Spleen (tissue), 11 donors: ENCODE data around the gene PHF11. TPM values are rescaled to one million over a fixed set of nuclear protein-coding genes. Genes with fewer than 3 reads are reported as not detected.

ENCODE experiments used
- DNase-seq: peaks from one replicate; pipeline ENCODE4 v3.0.0-alpha.2; 2020
- H3K27ac ChIP-seq, 8 donors: fragments of 200-600 bp; sonication (generic) in 7 of 8; 1 replicate in 4 of 8; 2 replicates in 4 of 8; pipeline versions ENCODE4 v1.5.0 to v1.8.0; 2016 to 2021; ENCODE audit warnings: inconsistent platforms in 4 of 8, mild to moderate bottlenecking in 4 of 8, moderate library complexity in 1 of 8
- H3K27me3 ChIP-seq, 7 donors: fragments of 200-600 bp; sonication (generic) in 6 of 7; replicated peaks in 1 of 7; 1 replicate in 4 of 7; 2 replicates in 3 of 7; pipeline versions ENCODE4 v1.5.0 to v1.8.0; 2016 to 2021; ENCODE audit warnings: inconsistent platforms in 3 of 7, mild to moderate bottlenecking in 1 of 7
- H3K36me3 ChIP-seq, 6 donors: fragments of 200-600 bp; sonication (generic) in 5 of 6; 1 replicate in 4 of 6; 2 replicates in 2 of 6; pipeline versions ENCODE4 v1.5.0 to v1.8.0; 2016 to 2021; ENCODE audit warnings: inconsistent platforms in 2 of 6
- H3K4me1 ChIP-seq, 6 donors: fragments of 200-600 bp; sonication (generic) in 5 of 6; 1 replicate in 3 of 6; 2 replicates in 3 of 6; pipeline versions ENCODE4 v1.5.0 to v1.8.0; 2016 to 2021; ENCODE audit warnings: inconsistent platforms in 3 of 6
- H3K4me3 ChIP-seq, 8 donors: fragments of 200-600 bp; sonication (generic) in 7 of 8; 1 replicate in 4 of 8; 2 replicates in 4 of 8; pipeline versions ENCODE4 v1.5.0 to v1.8.0; 2016 to 2021; ENCODE audit warnings: inconsistent platforms in 4 of 8, mild to moderate bottlenecking in 4 of 8, moderate library complexity in 2 of 8
- H3K9me3 ChIP-seq, 8 donors: fragments of 200-600 bp; sonication (generic) in 7 of 8; 1 replicate in 4 of 8; 2 replicates in 4 of 8; pipeline versions ENCODE4 v1.5.0 to v1.8.0; 2016 to 2021; ENCODE audit warnings: inconsistent platforms in 4 of 8
- POLR2A ChIP-seq, 3 donors: fragments of 450-650 bp; IDR thresholded peaks; one replicate each; pipeline ENCODE4 v1.5.1; 2017; ENCODE audit warnings: antibody characterized with exemption in 3 of 3, mild to moderate bottlenecking in 1 of 3
- POLR2AphosphoS5 ChIP-seq, 3 donors: sonication (generic); formaldehyde crosslinking; IDR thresholded peaks; one replicate each; pipeline ENCODE4 v1.5.1; 2017; ENCODE audit warnings: antibody characterized with exemption in 3 of 3
- WGBS, 5 donors: extraction: QIAGEN DNeasy Blood & Tissue Kit in 3 of 5; methylation state at CpG; one replicate each; pipeline versions ENCODE4 v1.1.5 to v1.1.7; 2013 to 2018; 5-methylcytosine and 5-hydroxymethylcytosine counted together
- intact Hi-C: fragments of 100-400 bp; cut with DNase I; formaldehyde crosslinking; loops from one replicate; pipeline ENCODE4 v1.15.0; 2023; ENCODE audit warnings: low total_unique reads
- polyA plus RNA-seq, 3 donors: library from polyadenylated mRNA; stranded (reverse); fragments of 200-250 nt; gene quantifications; one replicate each; pipeline ENCODE4 v1.2.1, GENCODE V29; 2013
- total RNA-seq, 7 donors: library from RNA; depleted of rRNA in 3 of 7; stranded (reverse); fragments of >200 nt in 3 of 7; fragmentation: NEBNext Ultra II Directional in 4 of 7; extraction: Animal tissue kit (Norgen Biotek cat#: 25700) in 4 of 7; gene quantifications; one replicate each; pipeline versions ENCODE4 v1.1.0 to v1.2.1, GENCODE V29; 2016 to 2021
- TF ChIP-seq, protein P1 (sequence below), 11 experiments: fragments of 200-600 bp in 7 of 11; fragments of 450-650 bp in 4 of 11; sonication (generic) in 4 of 11; IDR thresholded peaks in 8 of 11; conservative IDR thresholded peaks in 3 of 11; 1 replicate in 7 of 11; 2 replicates in 4 of 11; pipeline versions ENCODE4 v1.4.0 to v1.8.0; 2016 to 2021; ENCODE audit warnings: antibody characterized with exemption in 11 of 11, inconsistent platforms in 4 of 11, mild to moderate bottlenecking in 1 of 11
- donor health status: healthy with polysubstance abuse.
- donor health status: DM: no; HTN: no; CAD: no; lungs with moderate emphysema.
- donor health status: DM: no; HTN: no; CAD: no.
- donor health status: Bipolar disorder and iron deficiency.
- donor health status: healthy.
- donor health status: DM: no; HTN: no; CAD: no.
- donor health status: DM: yes; HTN: yes; CAD: no.

Gene PHF11
- total and polyA plus RNA-seq, 10 donors = 50.5 to 117 (median 71.2) TPM

DNA sequence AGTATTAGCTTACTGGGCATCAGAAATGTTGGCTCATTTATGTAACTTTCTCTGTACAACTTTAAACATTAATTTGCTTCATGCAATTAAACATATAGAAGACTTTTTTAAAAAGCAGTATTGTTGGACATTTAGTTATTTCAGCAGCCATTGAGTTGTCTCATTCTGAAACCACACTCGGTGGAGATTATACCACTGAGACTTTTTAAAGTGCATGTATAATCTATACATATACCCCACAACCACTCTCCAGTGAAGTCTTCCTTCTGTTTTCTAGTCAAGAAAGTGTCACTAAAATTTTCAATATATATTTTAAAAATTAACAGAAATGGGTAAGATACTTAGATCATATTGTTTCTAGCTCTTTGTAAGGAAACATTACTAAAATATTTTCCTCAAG, 36.2 kb upstream of the PHF11 start:
- 68 to 81% (median 75%) methylated on average over 1 of the region's 1 CpG for WGBS, 5 donors
- Histone ChIP-seq H3K9me3 (peaks cover 0 to 25% (median 21%) of the 10 kb centered on the region in 8 donors), H3K4me3 (no peak overlapping the region), H3K4me1 (peaks cover under 1 to 20% (median 6%) of the 10 kb centered on the region in 6 donors), H3K27me3 (no peaks in the 10 kb centered on the region), H3K36me3 (peaks cover 8 to 54% (median 39%) of the 10 kb centered on the region in 6 donors), H3K27ac (no peak overlapping the region)
- TF ChIP-seq, protein P1, sequence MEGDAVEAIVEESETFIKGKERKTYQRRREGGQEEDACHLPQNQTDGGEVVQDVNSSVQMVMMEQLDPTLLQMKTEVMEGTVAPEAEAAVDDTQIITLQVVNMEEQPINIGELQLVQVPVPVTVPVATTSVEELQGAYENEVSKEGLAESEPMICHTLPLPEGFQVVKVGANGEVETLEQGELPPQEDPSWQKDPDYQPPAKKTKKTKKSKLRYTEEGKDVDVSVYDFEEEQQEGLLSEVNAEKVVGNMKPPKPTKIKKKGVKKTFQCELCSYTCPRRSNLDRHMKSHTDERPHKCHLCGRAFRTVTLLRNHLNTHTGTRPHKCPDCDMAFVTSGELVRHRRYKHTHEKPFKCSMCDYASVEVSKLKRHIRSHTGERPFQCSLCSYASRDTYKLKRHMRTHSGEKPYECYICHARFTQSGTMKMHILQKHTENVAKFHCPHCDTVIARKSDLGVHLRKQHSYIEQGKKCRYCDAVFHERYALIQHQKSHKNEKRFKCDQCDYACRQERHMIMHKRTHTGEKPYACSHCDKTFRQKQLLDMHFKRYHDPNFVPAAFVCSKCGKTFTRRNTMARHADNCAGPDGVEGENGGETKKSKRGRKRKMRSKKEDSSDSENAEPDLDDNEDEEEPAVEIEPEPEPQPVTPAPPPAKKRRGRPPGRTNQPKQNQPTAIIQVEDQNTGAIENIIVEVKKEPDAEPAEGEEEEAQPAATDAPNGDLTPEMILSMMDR (IDR thresholded peaks at IDR 0.05 in 8 of 11, conservative IDR thresholded peaks at IDR 0.05 in 3 of 11) = no peak
- TF ChIP-seq POLR2AphosphoS5 (IDR thresholded peaks at IDR 0.05) (no peak), POLR2A (IDR thresholded peaks at IDR 0.05) (no peak)
- no peak for DNase-seq
- intact Hi-C loops = no loop called here

DNA sequence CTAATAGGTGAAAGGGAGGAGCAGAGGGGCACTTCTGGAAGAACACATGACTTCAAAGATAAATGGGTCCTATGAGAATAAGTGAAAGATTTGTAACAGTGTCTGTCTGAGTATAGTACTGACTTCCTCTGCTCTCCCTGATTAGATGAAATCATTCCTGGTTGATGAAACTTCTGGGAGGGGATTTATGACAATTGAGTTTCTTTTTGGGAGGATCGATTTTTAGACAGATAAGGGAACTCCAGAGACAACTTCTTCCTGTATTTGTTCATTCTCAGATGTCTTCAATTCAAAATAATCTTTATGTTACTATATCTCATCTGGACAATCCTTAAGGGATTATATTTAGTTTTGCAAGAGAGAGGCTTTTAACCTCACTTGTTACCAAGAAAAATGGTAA, 31.7 kb upstream of the PHF11 start:
- peaks cover 0 to 25% (median 21%) of the 10 kb centered on the region in 8 donors for H3K9me3 ChIP-seq
- WGBS, 5 donors = 83 to 100% (median 91%) methylated on average over 1 of the region's 1 CpG
- H3K4me3 ChIP-seq = no peak overlapping the region
- no peak for TF ChIP-seq POLR2A (IDR thresholded peaks at IDR 0.05)
- no peak for TF ChIP-seq POLR2AphosphoS5 (IDR thresholded peaks at IDR 0.05)
- TF ChIP-seq, protein P1 (IDR thresholded peaks at IDR 0.05 in 8 of 11, conservative IDR thresholded peaks at IDR 0.05 in 3 of 11) = no peak
- intact Hi-C loops = no loop called here
- H3K27me3 ChIP-seq = no peaks in the 10 kb centered on the region
- DNase-seq = no peak
- H3K4me1 ChIP-seq = no peaks in the 10 kb centered on the region
- H3K36me3 ChIP-seq = peaks cover 8 to 95% (median 59%) of the 10 kb centered on the region in 6 donors
- H3K27ac ChIP-seq = no peak overlapping the region

DNA sequence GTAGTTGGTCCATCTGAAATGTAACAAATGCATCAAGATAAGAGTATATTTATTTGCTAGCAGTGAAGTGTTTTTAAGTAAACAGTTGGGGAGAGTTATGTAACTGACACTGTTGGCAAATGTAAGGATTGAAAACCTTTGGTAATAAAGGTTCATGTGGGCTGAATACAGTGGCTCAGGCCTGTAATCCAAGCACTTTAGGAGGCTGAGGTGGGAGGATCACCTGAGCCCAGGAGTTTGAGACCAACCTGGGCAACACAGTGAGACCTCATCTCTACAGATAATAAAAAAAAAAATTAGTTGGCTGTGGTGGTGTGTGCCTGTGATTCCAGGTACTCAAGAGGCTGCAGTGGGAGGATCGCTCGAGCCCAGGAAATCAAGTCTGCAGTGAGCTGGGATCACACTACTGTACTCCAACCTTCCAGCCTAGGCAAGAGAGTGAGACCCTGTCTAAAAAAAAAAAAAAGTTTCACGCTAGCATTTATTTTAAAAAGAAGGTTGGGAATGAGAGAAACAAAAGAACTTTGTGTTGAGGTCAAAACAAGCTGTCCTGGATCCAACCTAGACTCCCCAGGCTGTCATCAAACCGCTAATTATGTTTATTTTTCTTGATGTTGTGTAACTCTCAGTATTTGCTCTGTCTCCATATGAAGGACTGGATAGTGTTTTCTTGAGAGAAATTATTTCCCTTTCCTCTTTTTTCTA, 31.0 kb upstream of the PHF11 start:
- intact Hi-C loops = no loop called here
- TF ChIP-seq POLR2A (IDR thresholded peaks at IDR 0.05) (no peak), POLR2AphosphoS5 (IDR thresholded peaks at IDR 0.05) (no peak)
- TF ChIP-seq, protein P1 (IDR thresholded peaks at IDR 0.05 in 8 of 11, conservative IDR thresholded peaks at IDR 0.05 in 3 of 11) = no peak
- H3K36me3 ChIP-seq = peaks cover 8 to 100% (median 62%) of the 10 kb centered on the region in 6 donors
- H3K4me3 ChIP-seq = no peak overlapping the region
- no peaks in the 10 kb centered on the region for H3K4me1 ChIP-seq
- no peak overlapping the region for H3K27ac ChIP-seq
- H3K27me3 ChIP-seq = no peaks in the 10 kb centered on the region
- 96 to 99% (median 97%) methylated on average over 4 of the region's 4 CpGs for WGBS, 5 donors
- DNase-seq = no peak
- peaks cover 0 to 25% (median 21%) of the 10 kb centered on the region in 8 donors for H3K9me3 ChIP-seq

DNA sequence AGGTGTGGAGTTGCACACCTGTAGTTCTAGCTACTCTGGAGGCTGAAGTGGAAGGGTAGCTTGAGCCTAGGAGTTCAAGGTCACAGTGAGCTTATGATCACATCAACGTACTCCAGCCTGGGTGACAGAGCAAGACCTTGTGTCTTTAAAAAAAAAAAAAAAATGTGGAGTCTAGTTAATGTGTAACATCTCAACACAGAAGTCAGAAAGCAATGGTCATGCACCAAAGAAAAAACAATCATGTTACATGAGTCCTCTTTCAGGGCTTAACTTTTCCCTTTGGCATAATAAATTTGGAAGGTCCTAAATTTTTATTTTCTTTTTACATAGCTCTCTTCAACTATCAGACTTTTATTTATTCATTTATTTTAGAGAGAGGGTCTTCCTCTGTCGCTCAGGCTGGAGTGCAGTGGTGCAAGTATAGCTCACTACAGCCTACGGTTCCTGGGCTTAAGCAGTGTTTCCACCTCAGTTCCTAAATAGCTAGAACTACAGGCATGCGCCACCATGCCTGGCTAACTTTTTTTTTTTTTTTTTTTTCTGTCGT, 29.4 kb upstream of the PHF11 start:
- intact Hi-C loops = no loop called here
- TF ChIP-seq, protein P1 (IDR thresholded peaks at IDR 0.05 in 8 of 11, conservative IDR thresholded peaks at IDR 0.05 in 3 of 11) = no peak
- TF ChIP-seq POLR2A (IDR thresholded peaks at IDR 0.05) = no peak
- no peak for TF ChIP-seq POLR2AphosphoS5 (IDR thresholded peaks at IDR 0.05)
- 78 to 95% (median 92%) methylated on average over 5 of the region's 5 CpGs for WGBS, 5 donors

More for the DNA sequence above, 29.4 kb upstream of the PHF11 start:
- Histone ChIP-seq H3K27me3 (no peaks in the 10 kb centered on the region), H3K4me3 (no peak overlapping the region), H3K9me3 (peaks cover 0 to 25% (median 21%) of the 10 kb centered on the region in 8 donors), H3K27ac (no peak overlapping the region), H3K36me3 (peaks cover 8 to 100% (median 65%) of the 10 kb centered on the region in 6 donors), H3K4me1 (no peaks in the 10 kb centered on the region)
- no peak for DNase-seq
